HG03135 (cell line): ENCODE results near the gene TRAPPC3.
A peak's percentile ranks its signal among the peaks of the same experiment; 100 is the strongest.
"Not testable (repeated sequence)": the region's sequence is repeated elsewhere in the genome, so short reads cannot be mapped to it uniquely, and the experiment has no call there.

ENCODE experiments used
- ATAC-seq: cut with Tn5 transposase; IDR thresholded peaks from one replicate; pipeline ENCODE4 v1.9.1; 2021; ENCODE audit warnings: mild to moderate bottlenecking, moderate library complexity; ENCODE audit not compliant: unreplicated experiment

TRAPPC3 gene

DNA sequence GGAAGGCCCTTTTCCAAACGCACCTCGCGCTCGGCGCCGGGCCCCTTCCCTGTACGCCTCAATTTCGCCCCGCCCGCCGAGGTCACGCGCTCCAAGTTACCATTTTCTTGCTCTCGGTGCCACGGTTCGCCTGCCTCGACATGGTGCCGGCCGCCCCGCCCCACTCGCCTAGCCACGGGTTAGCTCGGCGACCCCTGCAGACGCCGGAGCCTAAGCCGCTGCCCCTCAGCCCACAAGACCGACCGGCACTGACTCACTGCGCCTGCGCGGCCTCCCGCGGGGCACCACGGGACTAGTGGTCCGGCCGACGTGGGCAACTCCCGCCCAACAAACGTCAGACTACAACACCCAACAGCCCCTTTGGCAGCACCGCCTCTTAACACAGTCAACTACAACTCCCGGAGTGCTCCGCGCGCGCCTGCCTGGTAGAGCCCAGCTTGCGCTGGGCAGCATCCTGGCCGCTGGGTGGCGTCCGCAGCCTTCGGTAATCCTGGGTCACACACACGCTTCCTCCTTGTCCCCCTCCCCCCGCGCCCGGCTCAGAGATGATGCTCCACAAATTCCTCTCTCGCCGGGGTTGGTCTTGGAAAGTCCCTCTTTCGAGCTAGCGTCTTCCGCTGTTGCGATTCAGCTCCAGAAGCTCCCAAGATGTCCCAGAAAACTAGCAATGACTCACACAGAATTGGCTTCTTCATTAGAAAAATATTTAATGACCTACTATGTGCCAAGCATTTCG lies at the start of gene TRAPPC3:
TSS of gene TRAPPC3 (minus strand) at position 250 of the 736 bp plus-strand sequence. CDS start at position 142, 108 bp downstream.
- peak; percentile 86 for ATAC-seq

DNA sequence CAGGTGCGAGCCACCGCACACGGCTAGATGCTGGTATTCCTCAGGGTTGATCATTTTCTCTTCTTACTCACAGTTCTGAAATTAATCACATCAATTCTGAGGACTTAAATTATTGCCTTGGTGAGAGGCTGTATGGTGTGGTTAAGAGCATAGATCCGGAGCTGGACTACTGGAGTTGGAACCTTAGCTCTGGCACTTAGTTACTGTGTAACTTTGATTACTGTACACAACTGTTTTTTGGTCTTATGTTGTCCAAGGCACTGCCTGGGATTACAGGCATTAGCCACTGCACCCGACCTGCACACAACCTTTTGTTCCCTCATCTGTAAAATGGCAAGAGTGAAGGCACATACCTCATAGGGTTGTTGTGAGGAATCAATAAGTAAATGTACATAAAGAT lies 49.4 kb upstream of the TRAPPC3 start:
- ATAC-seq, result no peak

DNA sequence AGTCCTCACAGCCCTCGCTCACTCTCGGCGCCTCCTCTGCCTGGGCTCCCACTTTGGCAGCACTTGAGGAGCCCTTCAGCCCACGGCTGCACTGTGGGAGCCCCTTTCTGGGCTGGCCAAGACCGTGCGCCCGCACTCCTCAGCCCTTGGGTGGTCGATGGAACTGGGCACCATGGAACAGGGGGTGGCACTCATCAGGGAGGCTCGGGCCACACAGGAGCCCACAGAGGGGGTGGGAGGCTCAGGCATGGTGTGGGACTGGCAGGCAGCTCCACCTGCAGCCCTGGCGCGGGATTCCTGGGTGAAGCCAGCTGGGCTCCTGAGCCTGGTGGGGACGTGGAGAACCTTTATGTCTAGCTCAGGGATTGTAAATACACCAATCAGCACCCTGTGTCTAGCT lies 47.5 kb upstream of the TRAPPC3 start:
- not testable (repeated sequence) for ATAC-seq

DNA sequence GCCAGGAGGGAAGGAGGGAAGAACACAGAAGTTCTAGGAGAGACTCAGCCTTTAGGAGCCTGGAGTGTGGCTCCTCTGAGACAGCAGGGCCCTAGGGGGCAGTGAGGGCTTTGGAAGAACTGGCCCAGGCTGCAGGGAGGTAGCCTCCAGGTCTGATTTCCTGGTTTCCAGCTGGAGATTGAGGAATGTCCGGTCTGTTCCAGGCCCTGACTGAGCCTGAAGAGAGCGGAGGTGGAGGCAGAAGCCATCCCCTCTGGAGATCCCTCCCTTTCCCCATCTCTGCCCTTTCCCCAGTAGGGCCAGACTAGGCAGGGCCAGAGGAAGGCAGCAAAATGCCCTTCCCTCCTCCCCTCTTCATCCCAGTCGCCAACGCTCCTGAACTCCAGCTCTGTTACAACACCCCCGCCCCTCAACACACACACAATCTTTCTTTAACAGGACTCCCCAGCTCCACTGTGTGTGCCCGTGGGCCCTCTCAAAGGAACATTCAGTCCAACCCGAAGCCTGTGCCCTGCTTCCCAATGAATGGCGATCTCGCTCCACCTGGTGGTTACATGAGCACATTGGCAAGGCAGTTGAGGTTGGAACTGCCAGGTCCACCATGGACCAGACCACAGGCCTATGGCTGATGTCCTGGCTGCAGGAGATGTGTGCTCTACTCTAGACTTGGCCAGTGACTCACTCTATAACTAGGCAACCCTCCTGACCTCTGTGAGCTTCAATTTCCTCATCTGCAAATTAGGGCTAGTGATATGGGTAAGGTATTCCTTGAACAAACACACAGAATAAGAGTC lies 38.7 kb upstream of the TRAPPC3 start:
- ATAC-seq, result peak; percentile 74

DNA sequence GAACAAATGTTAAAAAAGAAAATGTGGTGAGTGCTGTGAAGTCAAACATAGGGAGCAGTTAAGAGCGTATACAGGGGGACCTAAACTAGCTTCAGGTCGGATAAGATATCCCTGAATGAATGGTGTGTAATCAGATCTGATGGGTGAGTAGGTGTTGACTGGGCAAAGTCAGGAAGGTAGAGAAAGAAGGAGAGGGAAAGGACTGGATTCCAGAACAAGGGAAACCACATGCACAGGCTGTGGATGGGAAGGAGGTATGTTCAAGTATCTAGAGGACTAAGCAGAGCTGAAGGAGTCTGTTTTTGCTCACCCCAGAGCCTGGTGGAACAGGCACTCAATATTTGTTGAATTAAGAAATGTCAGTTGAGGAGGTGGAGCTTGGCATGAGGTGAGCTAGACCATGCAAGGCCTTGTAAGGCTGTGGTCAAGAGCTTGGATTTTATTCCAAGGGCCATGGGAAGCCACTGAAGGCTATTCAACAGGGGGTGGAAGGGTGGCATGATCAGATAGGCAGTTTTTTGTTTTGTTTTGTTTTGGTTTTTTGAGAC lies 34.1 kb upstream of the TRAPPC3 start:
- ATAC-seq, result no peak

DNA sequence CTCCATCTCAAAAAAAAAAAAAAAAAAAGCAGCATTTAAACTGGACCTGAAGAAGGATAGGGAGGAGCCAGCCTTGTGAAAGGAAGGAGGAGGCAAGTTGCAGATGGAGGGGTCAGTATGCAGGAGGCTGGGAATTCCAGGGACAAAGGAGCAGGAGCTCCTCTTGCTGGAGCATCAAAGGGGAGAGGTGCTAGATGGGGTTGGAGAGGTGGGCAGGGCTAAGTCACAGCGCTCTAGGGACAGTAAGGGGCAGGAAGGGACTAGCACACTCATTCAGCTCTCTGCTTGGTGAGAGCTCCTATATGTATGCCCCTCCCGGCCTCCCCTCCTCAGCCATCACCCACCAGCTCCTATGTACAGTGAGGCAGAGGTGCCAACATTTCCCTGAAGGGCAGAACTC lies 33.4 kb upstream of the TRAPPC3 start:
- ATAC-seq, result no peak

DNA sequence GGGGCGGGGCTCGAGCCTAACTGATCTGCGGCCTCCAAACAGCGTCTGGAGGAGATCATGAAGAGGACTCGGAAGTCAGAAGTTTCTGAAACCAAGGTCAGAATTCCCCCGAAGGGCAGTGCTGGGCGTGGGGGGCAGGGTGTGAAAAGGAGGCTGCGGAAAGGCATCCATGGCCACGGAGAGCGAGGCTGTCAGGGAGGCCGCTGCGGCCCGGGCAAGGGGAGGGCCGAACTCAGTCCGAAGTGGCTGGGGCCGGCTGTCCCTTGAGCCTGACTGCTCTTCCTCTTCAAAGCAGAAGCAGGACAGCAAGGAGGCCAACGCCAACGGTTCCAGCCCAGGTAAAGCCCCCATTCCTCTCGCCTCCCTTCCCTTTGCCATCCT lies 29.9 kb upstream of the TRAPPC3 start:
- no peak for ATAC-seq

DNA sequence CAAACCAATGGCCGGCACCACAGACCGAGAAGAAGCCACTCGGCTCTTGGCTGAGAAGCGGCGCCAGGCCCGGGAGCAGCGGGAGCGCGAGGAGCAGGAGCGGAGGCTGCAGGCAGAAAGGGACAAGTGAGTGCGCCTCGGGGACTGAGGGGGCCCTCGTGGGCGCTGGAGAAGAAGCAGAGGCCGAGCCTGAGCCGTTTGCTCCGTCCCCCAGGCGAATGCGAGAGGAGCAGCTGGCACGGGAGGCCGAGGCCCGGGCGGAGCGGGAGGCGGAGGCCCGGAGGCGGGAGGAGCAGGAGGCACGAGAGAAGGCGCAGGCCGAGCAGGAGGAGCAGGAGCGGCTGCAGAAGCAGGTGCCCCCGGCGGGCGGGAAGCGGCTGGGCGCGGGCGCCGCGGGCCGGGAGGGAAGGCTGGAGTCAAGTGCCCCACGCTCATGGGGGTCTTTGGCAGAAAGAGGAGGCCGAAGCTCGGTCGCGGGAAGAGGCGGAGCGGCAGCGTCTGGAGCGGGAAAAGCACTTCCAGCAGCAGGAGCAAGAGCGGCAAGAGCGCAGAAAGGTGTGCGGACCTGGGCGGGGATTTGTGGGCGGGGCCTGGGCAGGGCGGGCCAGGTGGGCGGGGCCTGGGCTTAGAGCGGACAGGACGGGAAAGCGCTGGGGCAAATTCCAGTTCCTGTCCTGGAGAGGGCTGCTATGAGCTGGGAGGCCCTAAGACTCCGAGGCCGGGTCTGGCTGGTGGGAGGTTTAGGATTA lies 29.4 kb upstream of the TRAPPC3 start:
- no peak for ATAC-seq

DNA sequence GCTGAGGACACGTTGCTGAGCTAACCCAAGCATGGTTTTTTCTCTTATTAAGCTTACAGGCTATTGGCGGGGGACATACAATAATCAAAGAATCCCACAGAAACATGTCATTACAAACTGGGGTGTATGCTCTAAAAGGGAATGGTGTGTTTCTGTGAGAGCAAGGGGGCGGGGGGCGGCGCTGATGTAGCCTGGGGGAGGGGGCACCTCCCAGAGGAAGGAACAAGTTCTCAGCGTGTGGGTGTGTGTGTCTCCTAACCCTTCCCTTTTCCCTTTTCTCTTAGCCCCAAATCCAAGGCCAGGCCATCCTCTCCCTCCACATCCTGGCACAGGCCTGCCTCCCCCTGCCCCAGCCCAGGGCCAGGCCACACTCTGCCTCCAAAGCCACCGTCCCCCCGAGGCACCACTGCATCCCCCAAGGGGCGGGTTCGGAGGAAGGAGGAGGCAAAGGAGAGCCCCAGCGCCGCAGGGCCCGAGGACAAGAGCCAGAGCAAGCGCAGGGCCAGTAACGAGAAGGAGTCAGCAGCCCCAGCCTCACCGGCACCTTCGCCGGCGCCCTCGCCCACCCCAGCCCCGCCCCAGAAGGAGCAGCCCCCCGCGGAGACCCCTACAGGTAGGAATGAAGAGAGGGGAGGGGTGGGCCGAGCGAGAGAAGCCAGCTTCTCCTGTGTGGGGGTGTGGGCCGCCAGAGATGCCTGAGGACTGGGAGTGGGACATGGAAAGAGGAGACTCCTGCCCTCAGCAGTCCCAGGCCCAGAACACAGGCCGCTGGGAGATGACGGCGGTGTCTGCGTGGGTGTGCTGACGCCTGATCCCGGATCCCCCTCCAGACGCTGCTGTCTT lies 28.5 kb upstream of the TRAPPC3 start:
- no peak for ATAC-seq

DNA sequence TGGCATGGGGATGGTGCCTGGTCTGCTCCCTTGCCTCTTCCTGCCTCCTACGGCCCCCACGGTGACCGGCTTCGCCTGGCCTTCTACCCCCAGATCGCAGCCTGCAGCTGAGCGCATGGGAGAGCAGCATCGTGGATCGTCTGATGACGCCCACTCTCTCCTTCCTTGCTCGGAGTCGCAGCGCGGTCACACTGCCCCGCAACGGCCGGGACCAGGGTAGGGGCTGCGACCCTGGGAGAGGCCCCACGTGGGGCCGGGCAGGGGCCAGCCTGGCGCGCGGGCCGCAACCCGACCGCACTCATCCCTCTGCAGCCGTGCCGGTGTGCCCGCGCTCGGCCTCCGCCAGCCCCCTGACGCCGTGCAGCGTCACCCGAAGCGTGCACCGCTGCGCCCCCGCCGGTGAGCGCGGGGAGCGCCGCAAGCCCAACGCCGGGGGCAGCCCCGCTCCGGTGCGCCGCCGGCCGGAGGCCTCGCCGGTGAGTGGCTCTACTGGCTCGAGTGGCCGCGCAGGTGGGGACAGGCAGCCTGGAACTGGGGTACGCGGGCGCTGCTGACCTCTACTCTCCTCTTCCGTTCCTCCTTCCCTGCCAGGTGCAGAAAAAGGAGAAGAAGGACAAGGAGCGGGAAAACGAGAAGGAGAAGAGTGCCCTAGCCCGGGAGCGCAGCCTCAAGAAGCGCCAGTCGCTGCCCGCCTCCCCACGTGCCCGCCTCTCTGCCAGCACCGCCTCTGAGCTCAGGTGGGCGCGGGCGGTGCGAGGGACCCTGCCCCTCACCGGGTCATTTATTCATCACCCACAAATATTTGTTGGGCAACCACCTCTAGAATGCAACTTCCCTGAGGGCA lies 27.0 kb upstream of the TRAPPC3 start:
- ATAC-seq, result no peak

DNA sequence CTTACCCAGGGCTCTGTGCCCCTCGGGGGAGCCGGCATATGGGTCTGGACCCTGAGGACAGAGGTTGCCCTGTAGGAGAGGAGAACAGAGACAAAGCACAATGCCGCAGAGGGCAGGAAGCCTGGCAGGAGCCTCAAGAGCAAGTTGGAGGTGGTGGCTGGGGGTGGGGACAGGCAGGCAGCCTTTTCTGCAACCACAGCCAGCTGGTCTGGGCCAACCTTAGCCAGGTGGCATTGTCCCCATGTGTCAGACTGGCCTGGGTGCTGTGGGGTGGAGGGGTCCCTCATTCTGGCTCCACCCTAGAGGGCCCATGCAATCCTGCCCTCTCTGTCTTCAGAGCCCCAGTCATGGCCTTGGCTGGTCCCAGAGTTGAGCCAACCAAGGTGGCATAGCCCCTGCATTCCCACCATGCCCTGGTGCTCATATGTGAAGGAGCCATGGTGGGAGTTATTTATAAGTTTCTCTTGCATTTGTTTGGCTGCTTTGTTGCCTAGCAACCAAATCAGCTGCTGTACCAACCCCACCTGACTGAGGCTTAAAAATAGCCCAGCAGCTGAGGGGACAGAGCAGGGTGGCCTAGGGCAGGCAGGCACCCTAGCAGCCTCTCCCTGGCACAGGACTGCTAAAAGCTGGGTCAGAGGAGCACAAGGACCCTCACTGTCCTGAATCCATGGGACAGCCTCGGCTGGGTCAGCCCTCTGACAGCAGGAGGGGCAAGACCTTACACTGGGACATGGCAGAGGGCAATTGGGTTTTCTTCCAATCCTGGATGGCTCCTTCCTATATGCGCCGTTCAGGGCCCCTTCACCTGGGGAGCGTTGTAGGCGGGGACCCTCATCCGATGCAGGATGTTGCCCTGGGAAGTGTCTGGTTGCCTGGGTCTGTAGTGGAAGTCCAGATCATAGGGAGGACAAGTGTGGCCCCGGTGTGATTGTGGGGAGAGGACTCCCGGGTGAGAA lies 26.1 kb upstream of the TRAPPC3 start:
- ATAC-seq, result no peak

DNA sequence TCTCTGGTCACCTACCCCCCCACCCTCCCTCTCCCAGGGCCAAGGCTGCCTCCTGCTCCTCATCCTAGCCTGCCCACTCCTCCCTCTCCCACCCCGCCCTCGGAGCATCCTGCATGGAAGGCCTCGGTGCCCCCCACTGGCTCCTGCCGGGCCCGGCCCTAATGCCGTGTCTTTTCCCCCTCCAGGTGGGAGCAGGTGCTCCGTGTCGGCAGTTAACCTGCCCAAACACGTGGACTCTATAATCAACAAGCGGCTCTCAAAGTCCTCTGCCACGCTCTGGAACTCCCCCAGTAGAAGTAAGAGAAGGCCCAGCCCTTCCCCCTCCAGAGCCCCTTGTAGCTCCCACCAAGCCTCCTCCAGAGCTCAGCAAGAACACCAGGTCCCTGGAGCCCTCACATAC lies 25.4 kb upstream of the TRAPPC3 start:
- no peak for ATAC-seq

DNA sequence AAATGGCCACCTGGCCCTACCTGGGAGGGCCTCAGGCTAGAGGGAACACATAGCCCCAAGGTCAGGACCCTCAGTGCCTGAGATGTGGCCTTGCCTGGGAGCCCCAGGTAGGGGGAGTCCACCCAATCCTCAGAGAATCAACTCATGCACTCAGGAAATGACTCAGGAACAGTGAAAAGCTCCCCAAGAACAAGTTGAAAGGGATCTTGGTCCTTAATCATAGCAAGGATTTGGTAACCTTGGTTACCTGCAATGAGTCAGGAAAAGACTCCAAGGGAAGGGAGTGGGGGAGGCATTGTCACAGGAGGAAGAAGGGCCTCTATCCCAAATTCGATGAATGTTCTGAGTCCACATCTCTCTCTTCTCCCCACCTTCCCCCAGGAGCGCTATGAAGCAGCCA lies 23.7 kb upstream of the TRAPPC3 start:
- no peak for ATAC-seq

DNA sequence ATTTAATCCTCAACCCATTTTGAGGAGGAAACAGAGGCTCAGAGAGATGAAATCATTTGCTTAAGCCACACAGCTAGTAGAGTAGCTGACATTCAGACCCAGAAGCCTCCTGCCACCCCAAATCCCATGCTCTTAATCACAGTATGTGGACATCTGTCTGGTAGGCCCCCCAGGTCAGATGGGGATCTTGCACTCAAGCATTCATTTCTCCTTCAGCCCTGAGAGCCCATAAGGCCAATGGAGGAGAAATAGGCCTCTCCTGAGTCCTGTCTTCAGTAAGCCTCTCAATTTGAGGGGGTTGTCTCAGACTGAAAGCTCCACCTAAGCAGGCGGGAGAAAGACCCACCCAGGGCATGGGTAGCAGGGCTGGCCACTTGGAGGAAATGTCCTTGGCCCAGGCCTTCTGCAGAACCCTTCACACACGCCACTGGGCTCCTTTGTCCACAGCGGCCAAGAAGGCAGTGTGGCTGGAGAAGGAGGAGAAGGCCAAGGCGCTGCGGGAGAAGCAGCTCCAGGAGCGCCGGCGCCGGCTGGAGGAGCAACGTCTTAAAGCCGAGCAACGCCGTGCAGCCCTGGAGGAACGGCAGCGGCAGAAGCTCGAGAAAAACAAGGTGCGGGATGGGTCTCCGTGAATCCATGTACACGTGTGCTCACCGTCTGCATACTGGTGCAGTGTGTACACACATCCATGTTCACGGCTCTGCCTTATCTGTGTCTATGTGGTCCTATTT lies 22.9 kb upstream of the TRAPPC3 start:
- no peak for ATAC-seq

DNA sequence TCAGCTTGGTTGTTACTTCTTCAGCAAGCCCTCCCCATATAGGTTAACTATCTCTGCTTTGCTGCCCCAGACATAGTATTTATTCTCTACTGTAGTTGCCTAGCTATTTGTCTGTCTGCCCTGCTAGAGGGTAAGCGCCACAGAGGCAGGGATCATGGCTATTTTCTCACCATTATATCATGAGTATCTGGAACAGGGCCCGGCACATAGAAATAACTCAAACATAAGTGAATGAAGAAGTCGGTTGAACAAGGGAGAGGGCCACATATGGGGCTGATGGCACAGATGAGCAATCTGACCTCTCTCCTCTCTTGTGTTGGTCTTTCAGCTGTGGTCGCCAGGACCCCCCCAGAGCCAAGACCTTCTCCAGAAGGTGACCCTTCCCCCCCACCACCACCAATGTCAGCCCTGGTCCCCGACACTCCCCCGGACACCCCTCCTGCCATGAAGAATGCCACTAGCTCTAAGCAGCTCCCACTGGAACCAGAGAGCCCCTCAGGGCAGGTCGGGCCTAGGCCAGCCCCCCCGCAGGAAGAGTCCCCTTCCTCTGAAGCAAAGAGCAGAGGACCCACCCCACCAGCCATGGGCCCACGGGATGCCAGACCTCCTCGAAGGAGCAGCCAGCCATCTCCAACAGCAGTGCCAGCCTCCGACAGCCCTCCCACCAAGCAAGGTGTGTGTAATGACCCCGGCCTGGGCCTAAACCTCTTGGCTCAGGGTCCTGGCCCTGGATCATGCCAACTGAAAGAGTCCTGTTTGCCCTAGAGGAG lies 21.5 kb upstream of the TRAPPC3 start:
- no peak for ATAC-seq

DNA sequence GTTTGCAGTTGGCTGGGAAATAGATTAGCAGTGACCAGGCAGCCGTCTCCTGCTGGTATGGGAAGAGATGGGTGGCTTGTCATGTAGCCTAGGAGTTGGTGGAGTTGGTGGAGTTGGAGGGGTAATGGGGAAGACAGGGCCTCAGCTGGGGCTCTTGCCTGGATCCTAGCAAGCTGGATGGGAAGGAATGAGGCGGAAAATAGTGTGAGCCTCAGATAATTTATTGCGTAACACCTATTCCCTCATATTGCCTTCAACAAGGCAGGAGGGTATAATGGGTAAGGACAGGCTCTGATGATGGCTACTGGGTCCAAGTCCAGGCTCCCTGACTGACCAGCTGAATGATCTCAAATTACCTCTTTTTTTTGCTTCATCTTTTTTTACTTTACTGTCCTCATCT lies 19.2 kb upstream of the TRAPPC3 start:
- ATAC-seq, result no peak
